ENCODE data around the gene CMTR1. TPM values are rescaled to one million over a fixed set of nuclear protein-coding genes. Genes with fewer than 3 reads are reported as not detected.

Gene CMTR1, protein sequence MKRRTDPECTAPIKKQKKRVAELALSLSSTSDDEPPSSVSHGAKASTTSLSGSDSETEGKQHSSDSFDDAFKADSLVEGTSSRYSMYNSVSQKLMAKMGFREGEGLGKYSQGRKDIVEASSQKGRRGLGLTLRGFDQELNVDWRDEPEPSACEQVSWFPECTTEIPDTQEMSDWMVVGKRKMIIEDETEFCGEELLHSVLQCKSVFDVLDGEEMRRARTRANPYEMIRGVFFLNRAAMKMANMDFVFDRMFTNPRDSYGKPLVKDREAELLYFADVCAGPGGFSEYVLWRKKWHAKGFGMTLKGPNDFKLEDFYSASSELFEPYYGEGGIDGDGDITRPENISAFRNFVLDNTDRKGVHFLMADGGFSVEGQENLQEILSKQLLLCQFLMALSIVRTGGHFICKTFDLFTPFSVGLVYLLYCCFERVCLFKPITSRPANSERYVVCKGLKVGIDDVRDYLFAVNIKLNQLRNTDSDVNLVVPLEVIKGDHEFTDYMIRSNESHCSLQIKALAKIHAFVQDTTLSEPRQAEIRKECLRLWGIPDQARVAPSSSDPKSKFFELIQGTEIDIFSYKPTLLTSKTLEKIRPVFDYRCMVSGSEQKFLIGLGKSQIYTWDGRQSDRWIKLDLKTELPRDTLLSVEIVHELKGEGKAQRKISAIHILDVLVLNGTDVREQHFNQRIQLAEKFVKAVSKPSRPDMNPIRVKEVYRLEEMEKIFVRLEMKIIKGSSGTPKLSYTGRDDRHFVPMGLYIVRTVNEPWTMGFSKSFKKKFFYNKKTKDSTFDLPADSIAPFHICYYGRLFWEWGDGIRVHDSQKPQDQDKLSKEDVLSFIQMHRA
- 22.0 and 24.6 TPM in 2 replicates for total RNA-seq

DNA sequence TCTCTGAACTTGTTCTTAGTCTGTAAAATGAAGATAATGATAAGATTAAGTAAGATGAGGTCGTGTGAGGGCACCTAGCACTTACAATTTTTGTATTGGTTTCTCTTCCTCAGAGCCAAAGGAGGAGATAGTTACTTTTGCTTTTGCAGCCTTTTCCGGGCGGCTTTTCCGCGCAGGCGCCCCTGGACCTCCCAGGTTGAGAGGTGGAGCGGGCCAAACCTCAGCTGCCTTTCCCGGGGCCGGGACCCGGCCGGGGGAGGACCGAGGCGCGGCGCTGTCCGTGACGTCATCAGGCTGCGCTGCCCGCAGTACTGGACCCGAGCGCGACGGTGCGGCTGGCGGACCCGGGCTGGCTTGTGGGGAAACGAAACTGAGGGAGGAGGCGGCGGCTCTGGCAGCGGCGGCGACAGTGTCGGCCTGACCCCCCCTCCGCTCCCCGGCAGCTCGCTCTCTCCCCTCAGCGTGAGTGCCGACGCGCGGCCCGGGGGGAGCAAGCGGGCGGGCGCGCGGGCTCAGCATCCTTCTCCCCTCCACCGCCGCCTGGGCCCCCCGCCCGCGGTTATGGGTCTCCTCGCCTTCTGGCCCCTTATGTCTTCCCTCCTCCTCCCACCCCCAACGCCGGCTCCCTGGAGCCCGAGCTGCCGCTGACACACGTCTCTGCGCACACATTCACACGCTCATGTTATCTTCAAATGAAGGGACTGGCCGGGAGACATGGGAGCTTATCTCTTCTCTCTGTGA lies at the start of gene CMTR1:
Gene CMTR1, plus strand, starts transcription at position 306 of the 741 bp plus-strand sequence. CDS start 2,409 bp downstream, outside the sequence.

DNA sequence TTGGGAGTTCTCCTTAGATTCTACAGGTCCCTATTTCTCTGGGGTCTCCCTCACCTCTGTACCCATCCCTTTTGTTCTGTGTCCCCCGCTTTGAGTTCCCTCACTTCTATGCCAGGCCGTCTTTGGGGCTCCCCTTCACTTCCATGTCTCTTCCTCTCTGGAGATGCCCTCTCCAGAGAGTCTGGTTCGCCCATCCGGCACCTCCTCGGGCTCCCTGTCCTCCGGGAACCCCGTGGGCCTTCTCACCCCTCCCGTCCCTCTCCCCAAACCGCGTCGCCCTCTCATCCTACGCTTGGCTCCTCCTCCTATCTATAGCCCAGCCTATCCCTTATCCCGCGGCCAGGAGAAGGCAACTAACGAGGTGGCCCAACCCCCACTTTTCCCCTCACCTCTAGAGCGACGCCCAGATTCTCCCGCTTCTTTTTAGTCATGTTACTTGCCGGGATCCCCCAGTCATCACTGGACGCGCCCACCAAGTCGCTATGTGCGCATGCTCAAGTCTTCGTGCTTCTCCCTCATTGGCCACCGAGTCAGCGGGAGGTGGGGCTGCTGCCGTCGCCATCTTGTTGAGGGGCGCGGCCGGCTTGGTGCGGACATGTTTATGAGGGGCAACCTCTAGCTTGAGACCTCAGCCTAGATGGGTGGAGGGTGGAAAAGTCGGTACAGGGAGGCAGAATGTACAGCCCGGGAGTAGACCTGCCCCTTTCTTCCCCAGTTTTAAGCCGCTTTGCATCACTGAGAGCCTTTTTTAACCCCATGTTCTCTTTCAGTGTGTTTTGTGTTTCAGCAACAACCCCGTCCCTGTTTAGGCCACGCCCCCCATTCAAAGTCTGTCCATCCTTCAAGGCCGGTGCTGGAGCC lies 66.6 kb downstream of the CMTR1 start, which contains the start of gene CCDC167:
Gene CCDC167, minus strand, starts transcription at position 461 of the 861 bp plus-strand sequence. Its CDS starts 30 bp downstream, at position 431.

Other genes with a start within 250 kb of the CMTR1 start
- gene TBC1D22B, start 175.4 kb upstream of the CMTR1 start, total RNA-seq = 3.8 and 4.9 TPM in 2 replicates
- 0.20 TPM in 1 of 2 replicates, not detected in the other for gene TMEM217, start 175.1 kb upstream of the CMTR1 start, total RNA-seq
- gene RNF8, start 79.2 kb upstream of the CMTR1 start, total RNA-seq = 13.8 and 14.8 TPM in 2 replicates
- 50.1 and 53.1 TPM in 2 replicates for gene CCDC167, start 66.7 kb downstream of the CMTR1 start, total RNA-seq